Mesodermal cell (in vitro differentiated cells): ENCODE data around the gene SORCS2.

ENCODE experiments used
- H3K27ac ChIP-seq: 2 replicates; pipeline ENCODE4 v1.7.0; 2013; ENCODE audit warnings: mild to moderate bottlenecking, low read depth, low read length, moderate library complexity; ENCODE audit not compliant: severe bottlenecking
- H3K36me3 ChIP-seq: 2 replicates; pipeline ENCODE4 v1.7.1; 2013; ENCODE audit warnings: mild to moderate bottlenecking, low read length, moderate library complexity; ENCODE audit not compliant: control insufficient read depth, insufficient read depth
- H3K4me1 ChIP-seq: one replicate; pipeline ENCODE4 v1.7.1; 2013; ENCODE audit warnings: mild to moderate bottlenecking, low read length; ENCODE audit not compliant: insufficient read depth, control insufficient read depth, poor library complexity, severe bottlenecking
- H3K4me3 ChIP-seq: 2 replicates; pipeline ENCODE4 v1.7.0; 2013; ENCODE audit warnings: low read length, control low read depth, mild to moderate bottlenecking; ENCODE audit not compliant: insufficient read depth, poor library complexity, severe bottlenecking; ENCODE audit errors: extremely low read depth
- H3K9me3 ChIP-seq: 2 replicates; pipeline ENCODE4 v1.7.1; 2013; ENCODE audit warnings: mild to moderate bottlenecking, low read length, moderate library complexity; ENCODE audit not compliant: control insufficient read depth
- WGBS, 2 experiments: methylation state at CpG; one replicate each; pipeline ENCODE4 v1.1.5; 2013; ENCODE audit warnings: missing lambda C conversion rate in 2 of 2; ENCODE audit not compliant: insufficient coverage in 2 of 2; 5-methylcytosine and 5-hydroxymethylcytosine counted together

Gene SORCS2

GRCh38 chr4:7383266-7383665 lies 190.9 kb downstream of the SORCS2 start:
- 86 to 91% methylated on average over 5 to 6 of the region's 8 CpGs for WGBS, 2 experiments
- Histone ChIP-seq H3K4me1 (no peaks in the 10 kb centered on the region), H3K9me3 (no peaks in the 10 kb centered on the region), H3K4me3 (no peak overlapping the region), H3K36me3 (no peaks in the 10 kb centered on the region), H3K27ac (no peak overlapping the region)

DNA sequence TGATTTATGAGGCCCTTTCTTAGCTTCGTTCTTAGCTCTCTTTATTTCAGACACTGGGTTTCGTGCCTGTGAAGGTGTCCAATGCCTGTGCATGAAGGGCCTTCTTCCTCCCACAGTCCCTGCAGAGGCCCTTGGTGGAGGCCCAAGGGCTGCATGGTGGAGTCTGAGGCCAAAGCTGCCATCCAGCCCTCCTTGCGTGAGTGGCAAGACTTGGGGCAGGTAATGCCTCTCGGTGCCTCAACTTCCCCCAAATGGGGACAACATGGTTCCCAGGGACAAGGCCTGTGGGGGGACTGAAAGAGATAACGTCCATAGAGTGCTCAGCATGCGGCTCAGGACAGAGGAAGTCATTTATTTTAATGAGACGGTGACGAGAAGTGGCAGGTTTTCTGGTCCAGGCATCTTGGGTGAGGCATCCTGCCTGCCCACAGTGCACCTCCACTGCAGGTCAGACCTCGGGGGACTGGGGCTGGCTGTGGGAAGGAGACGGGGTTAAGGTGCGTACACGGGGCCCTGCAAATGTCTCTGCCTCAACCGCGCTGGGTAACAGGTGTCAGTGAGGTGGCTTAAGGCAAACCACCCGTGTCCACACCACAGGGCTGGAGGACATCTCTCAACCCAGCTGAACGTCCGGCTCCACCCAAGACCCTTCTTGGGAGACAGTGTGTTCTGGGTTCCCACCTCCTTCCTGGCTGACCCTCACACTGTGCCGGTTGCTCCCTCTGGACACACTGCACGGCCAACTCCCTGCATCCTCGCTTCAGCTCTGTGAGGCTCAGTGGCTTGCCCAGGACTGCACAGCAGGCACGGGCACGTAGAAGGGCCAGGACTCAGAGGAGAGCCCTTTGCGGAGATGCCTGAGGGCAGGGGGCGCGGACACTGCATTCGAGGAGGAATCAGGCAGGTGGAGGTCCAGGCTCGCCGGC lies 191.9 kb downstream of the SORCS2 start:
- Histone ChIP-seq H3K27ac (no peak overlapping the region), H3K4me1 (no peaks in the 10 kb centered on the region), H3K9me3 (no peaks in the 10 kb centered on the region), H3K4me3 (no peak overlapping the region), H3K36me3 (no peaks in the 10 kb centered on the region)
- WGBS, 2 experiments = 83 to 85% methylated on average over 23 to 28 of the region's 28 CpGs

GRCh38 chr4:7384929-7385890 lies 192.9 kb downstream of the SORCS2 start:
- no peaks in the 10 kb centered on the region for H3K4me1 ChIP-seq
- WGBS, 2 experiments = 77 to 85% methylated on average over 7 to 9 of the region's 12 CpGs
- no peak overlapping the region for H3K4me3 ChIP-seq
- H3K27ac ChIP-seq = no peak overlapping the region
- no peaks in the 10 kb centered on the region for H3K9me3 ChIP-seq
- H3K36me3 ChIP-seq = no peaks in the 10 kb centered on the region

- Histone ChIP-seq H3K9me3 (no peaks in the 10 kb centered on the region), H3K4me1 (no peaks in the 10 kb centered on the region), H3K4me3 (no peak overlapping the region), H3K36me3 (no peaks in the 10 kb centered on the region), H3K27ac (no peak overlapping the region)
- WGBS, 2 experiments = 92 to 100% methylated on average over 6 of the region's 6 CpGs
These were observed 195.6 kb downstream of the SORCS2 start for GRCh38 chr4:7387925-7388324.

- no peak overlapping the region for H3K4me3 ChIP-seq
- WGBS, 2 experiments = 86 to 87% methylated on average over 9 to 12 of the region's 13 CpGs
- H3K36me3 ChIP-seq = no peaks in the 10 kb centered on the region
- no peak overlapping the region for H3K27ac ChIP-seq
- H3K9me3 ChIP-seq = no peaks in the 10 kb centered on the region
- no peaks in the 10 kb centered on the region for H3K4me1 ChIP-seq
These were observed 196.3 kb downstream of the SORCS2 start for GRCh38 chr4:7388627-7389026.

- no peak overlapping the region for H3K4me3 ChIP-seq
- no peaks in the 10 kb centered on the region for H3K9me3 ChIP-seq
- WGBS, 2 experiments = 94 to 100% methylated on average over 11 to 15 of the region's 15 CpGs
- no peaks in the 10 kb centered on the region for H3K4me1 ChIP-seq
- no peak overlapping the region for H3K27ac ChIP-seq
- H3K36me3 ChIP-seq = no peaks in the 10 kb centered on the region
These were observed 196.9 kb downstream of the SORCS2 start for GRCh38 chr4:7389101-7389701.

- no peak overlapping the region for H3K4me3 ChIP-seq
- H3K36me3 ChIP-seq = no peaks in the 10 kb centered on the region
- WGBS, 2 experiments = 67 to 68% methylated on average over 10 to 12 of the region's 12 CpGs
These were observed 197.4 kb downstream of the SORCS2 start for GRCh38 chr4:7389719-7390118.

DNA sequence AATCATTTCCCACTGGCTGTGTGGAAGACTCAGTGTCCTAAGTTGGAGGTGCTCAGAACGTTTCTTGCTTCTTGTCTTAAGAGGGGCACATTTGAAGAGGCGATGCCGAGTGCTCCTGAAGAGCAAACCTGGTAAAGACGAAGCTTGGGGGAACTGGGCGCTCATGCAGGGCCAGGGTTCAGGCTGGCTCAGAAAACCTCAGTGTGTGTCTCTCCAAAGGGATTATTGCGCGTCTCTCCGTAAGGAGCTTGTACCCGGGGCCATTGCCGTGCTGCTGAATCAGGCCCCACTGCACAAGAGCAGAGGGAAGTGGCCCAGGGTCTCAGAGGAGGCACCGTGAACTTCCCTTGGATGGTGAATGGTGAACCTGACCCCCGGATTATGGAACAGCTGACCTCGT lies 198.0 kb downstream of the SORCS2 start:
- no peaks in the 10 kb centered on the region for H3K9me3 ChIP-seq
- no peak overlapping the region for H3K27ac ChIP-seq
- no peak overlapping the region for H3K4me3 ChIP-seq
- no peaks in the 10 kb centered on the region for H3K4me1 ChIP-seq
- H3K36me3 ChIP-seq = no peaks in the 10 kb centered on the region
- 93 to 94% methylated on average over 13 of the region's 13 CpGs for WGBS, 2 experiments

More at GRCh38 chr4:7389719-7390118, 197.4 kb downstream of the SORCS2 start:
- Histone ChIP-seq H3K27ac (no peak overlapping the region), H3K9me3 (no peaks in the 10 kb centered on the region), H3K4me1 (no peaks in the 10 kb centered on the region)

GRCh38 chr4:7390906-7391636 lies 198.7 kb downstream of the SORCS2 start:
- WGBS, 2 experiments = 87 to 89% methylated on average over 11 to 12 of the region's 18 CpGs
- H3K9me3 ChIP-seq = no peaks in the 10 kb centered on the region
- no peak overlapping the region for H3K4me3 ChIP-seq
- no peaks in the 10 kb centered on the region for H3K4me1 ChIP-seq
- H3K27ac ChIP-seq = no peak overlapping the region
- no peaks in the 10 kb centered on the region for H3K36me3 ChIP-seq
